HEK293T (cell line): ENCODE data around the gene CUBN.

Source experiments
- FOXA1 ChIP-seq: fragments of 450-650 bp; IDR thresholded peaks from 2 replicates; pipeline ENCODE4 v1.6.1; 2016; ENCODE audit warnings: mild to moderate bottlenecking
- FOXM1 ChIP-seq: fragments of 450-650 bp; IDR thresholded peaks from 2 replicates; pipeline ENCODE4 v1.6.1; 2017; ENCODE audit warnings: mild to moderate bottlenecking, borderline replicate concordance
- NFRKB ChIP-seq: fragments of 450-650 bp; IDR thresholded peaks from 2 replicates; pipeline ENCODE4 v1.6.1; 2016; ENCODE audit warnings: mild to moderate bottlenecking, moderate library complexity
- TARDBP ChIP-seq: fragments of 450-650 bp; IDR thresholded peaks from 2 replicates; pipeline ENCODE4 v1.6.1; 2016

GRCh38 chr10:17046989-17047388 is 82.6 kb downstream of the CUBN start:
- TF ChIP-seq FOXM1: no peak
- TF ChIP-seq NFRKB: no peak
- TF ChIP-seq TARDBP: no peak
- TF ChIP-seq FOXA1: no peak
